Left lung (tissue), 10 donors: ENCODE measurements around the gene DCXR. TPM values are rescaled to one million over a fixed set of nuclear protein-coding genes. Genes with fewer than 3 reads are reported as not detected.

ENCODE experiments used
- ATAC-seq: fragments of 200-7000 bp; cut with Tn5 transposase; one replicate; pipeline ENCODE4 v1.9.1; 2020; ENCODE audit warnings: moderate library complexity
- DNase-seq, 4 donors: peaks; one replicate each; pipeline ENCODE4 v3.0.0-alpha.2; 2013 to 2020
- H3K27ac ChIP-seq, 2 donors: fragments of 200-600 bp; sonication (generic) in 1 of 2; one replicate each; pipeline versions ENCODE4 v1.5.0 to v1.8.0; 2020 to 2021
- H3K27me3 ChIP-seq, 2 donors: fragments of 200-600 bp; sonication (generic) in 1 of 2; one replicate each; pipeline versions ENCODE4 v1.5.0 to v1.8.0; 2020 to 2021
- H3K36me3 ChIP-seq, 2 donors: fragments of 200-600 bp; sonication (generic) in 1 of 2; one replicate each; pipeline versions ENCODE4 v1.5.0 to v1.8.0; 2020 to 2021
- H3K4me1 ChIP-seq, 2 donors: fragments of 200-600 bp; one replicate each; pipeline ENCODE4 v1.8.0; 2021
- H3K4me3 ChIP-seq, 2 donors: fragments of 200-600 bp; sonication (generic) in 1 of 2; one replicate each; pipeline versions ENCODE4 v1.5.0 to v1.8.0; 2020 to 2021; ENCODE audit warnings: mild to moderate bottlenecking in 1 of 2
- H3K9me3 ChIP-seq, 2 donors: fragments of 200-600 bp; sonication (generic) in 1 of 2; one replicate each; pipeline versions ENCODE4 v1.5.0 to v1.8.0; 2020 to 2021
- intact Hi-C, 2 donors: fragments of 100-400 bp; cut with DNase I; formaldehyde crosslinking; loops; one replicate each; pipeline versions ENCODE4 v1.11.2 to v1.14.2; 2022
- polyA plus RNA-seq, 6 donors: library from polyadenylated mRNA; unstranded; fragments of 120-200 nt; gene quantifications; one replicate each; pipeline ENCODE4 v1.2.1, GENCODE V29; 2013; ENCODE audit not compliant: insufficient read length in 6 of 6
- total RNA-seq, 2 donors: library from RNA; stranded (reverse); fragmentation: NEBNext Ultra II Directional; extraction: Animal tissue kit (Norgen Biotek cat#: 25700); gene quantifications; one replicate each; pipeline ENCODE4 v1.2.1, GENCODE V29; 2021
- TF ChIP-seq, protein P1 (sequence below), 2 donors: fragments of 200-600 bp; sonication (generic) in 1 of 2; IDR thresholded peaks; one replicate each; pipeline versions ENCODE4 v1.5.0 to v1.8.0; 2021; ENCODE audit warnings: antibody characterized with exemption in 2 of 2
- donor health status: DM: no; HTN: yes; CAD: no.
- donor health status: DM: no; HTN: no; CAD: no.

DCXR gene
- total and polyA plus RNA-seq, 8 donors: 56.0 to 152 (median 79.4) TPM

DNA sequence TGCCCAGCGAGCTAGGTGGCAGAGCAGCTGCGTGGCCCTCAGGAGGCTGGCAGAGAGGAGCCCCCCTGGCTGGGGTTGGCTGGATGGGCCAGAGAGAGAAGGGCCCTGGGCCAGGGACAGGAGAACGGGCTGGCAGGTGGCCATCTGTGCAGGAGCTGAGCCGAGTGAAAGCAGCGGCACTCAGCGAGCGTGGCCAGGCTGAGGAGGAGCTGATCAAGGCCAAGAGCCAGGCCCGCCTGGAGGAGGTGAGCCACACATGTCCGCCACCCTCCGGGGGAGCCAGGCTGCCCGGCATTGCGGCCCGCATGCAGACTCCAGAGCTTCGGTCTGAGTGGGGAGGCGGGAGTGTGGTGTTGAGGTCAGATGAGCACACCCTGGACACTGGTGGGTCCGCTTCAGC is 8.1 kb downstream of the DCXR start:
- Histone ChIP-seq H3K27ac (no peak overlapping the region), H3K9me3 (no peaks in the 10 kb centered on the region), H3K4me3 (no peak overlapping the region), H3K27me3 (peaks cover 0 to 12% of the 10 kb centered on the region in 2 donors), H3K36me3 (peaks cover 0 to 13% of the 10 kb centered on the region in 2 donors), H3K4me1 (peaks cover 5 to 32% of the 10 kb centered on the region in 2 donors)
- TF ChIP-seq, protein P1, sequence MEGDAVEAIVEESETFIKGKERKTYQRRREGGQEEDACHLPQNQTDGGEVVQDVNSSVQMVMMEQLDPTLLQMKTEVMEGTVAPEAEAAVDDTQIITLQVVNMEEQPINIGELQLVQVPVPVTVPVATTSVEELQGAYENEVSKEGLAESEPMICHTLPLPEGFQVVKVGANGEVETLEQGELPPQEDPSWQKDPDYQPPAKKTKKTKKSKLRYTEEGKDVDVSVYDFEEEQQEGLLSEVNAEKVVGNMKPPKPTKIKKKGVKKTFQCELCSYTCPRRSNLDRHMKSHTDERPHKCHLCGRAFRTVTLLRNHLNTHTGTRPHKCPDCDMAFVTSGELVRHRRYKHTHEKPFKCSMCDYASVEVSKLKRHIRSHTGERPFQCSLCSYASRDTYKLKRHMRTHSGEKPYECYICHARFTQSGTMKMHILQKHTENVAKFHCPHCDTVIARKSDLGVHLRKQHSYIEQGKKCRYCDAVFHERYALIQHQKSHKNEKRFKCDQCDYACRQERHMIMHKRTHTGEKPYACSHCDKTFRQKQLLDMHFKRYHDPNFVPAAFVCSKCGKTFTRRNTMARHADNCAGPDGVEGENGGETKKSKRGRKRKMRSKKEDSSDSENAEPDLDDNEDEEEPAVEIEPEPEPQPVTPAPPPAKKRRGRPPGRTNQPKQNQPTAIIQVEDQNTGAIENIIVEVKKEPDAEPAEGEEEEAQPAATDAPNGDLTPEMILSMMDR (IDR thresholded peaks at IDR 0.05): no peak
- intact Hi-C loops: no loop called here
- ATAC-seq (no peak), DNase-seq (no peak)

DNA sequence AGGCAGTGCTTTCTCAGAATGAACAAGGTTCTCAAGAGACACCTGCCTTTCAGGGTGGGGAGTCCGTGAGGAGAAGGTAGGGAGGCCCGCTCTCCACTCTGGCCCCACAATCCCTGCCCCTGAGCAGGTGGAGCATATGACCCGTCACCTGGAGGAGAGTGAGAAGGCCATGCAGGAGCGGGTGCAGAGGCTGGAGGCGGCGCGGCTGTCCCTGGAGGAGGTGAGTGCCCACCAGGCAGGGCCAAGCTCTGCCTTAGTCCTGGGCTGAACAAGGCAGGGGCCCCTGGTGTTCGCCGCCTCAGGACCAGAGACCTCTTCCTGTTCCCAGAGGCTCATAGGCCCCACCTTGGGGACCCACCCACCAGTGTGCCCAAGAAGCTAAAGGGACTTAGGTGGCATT is 8.5 kb downstream of the DCXR start:
- Histone ChIP-seq H3K27ac (no peak overlapping the region), H3K27me3 (peaks cover 0 to 12% of the 10 kb centered on the region in 2 donors), H3K36me3 (peaks cover 0 to 13% of the 10 kb centered on the region in 2 donors), H3K4me3 (no peak overlapping the region), H3K4me1 (peaks cover 9 to 36% of the 10 kb centered on the region in 2 donors), H3K9me3 (no peaks in the 10 kb centered on the region)
- ATAC-seq (no peak), DNase-seq (no peak)
- intact Hi-C loops: no loop called here
- TF ChIP-seq, protein P1 (IDR thresholded peaks at IDR 0.05): no peak

DNA sequence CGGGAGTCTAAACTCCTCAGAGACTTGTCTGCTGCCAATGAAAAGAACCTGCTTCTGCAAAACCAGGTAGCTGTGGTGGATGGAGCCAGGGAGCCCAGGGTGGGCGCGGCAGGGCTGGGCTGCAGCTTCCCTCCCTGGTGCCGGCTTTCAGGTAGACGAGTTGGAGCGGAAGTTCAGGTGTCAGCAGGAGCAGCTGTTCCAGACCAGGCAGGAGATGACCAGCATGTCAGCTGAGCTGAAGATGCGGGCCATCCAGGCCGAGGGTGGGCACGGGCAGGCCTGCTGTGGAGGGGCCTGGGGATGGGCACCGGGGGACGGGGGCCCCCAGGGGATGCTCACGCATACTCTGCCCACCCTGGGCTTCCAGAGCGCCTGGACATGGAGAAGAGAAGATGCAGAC is 9.3 kb downstream of the DCXR start:
- Histone ChIP-seq H3K36me3 (peaks cover 0 to 13% of the 10 kb centered on the region in 2 donors), H3K27me3 (peaks cover 0 to 12% of the 10 kb centered on the region in 2 donors), H3K4me3 (no peak overlapping the region), H3K9me3 (no peaks in the 10 kb centered on the region), H3K27ac (no peak overlapping the region), H3K4me1 (peaks cover 14 to 43% of the 10 kb centered on the region in 2 donors)
- DNase-seq (no peak), ATAC-seq (no peak)
- intact Hi-C loops: no loop called here
- TF ChIP-seq, protein P1 (IDR thresholded peaks at IDR 0.05): no peak

DNA sequence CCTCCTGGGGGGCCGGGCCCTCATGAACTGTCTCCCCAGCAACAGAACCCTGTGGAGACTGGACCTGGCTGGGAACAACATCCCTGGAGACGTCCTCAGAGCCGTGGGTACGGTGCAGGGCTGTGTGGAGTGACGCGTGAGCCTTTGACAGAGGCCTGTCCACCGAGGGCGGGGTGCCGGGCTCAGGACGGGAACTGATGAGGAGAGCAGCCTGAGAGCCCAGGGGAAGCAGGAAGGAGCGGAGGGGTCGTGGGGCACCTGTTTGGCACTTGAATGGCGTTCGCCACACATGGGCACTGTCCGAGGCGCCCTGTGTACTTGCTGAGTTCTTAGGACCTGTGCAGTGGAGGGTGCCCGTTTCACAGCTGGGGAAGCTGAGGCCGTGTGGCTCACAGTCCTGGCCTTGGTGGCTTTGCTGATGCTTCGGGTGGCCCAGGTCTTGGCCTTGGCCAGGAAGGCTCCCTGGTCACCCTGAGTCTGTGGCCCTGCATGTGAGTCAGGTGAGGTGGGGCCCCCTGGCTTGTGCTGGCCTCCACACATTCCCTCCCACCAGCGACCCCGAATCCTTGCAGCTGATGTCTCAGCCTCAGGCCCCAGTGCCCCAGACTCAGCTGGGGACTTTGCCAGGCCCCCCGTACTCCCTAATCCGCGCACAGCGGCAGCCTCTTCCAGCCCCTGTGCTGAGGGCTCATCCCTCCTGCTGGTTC is 11.9 kb downstream of the DCXR start:
- Histone ChIP-seq H3K27ac (no peak overlapping the region), H3K4me3 (no peak overlapping the region), H3K4me1 (peaks cover 30 to 41% of the 10 kb centered on the region in 2 donors), H3K36me3 (peaks cover 0 to 13% of the 10 kb centered on the region in 2 donors), H3K27me3 (no peaks in the 10 kb centered on the region), H3K9me3 (no peaks in the 10 kb centered on the region)
- DNase-seq (no peak), ATAC-seq (no peak)
- TF ChIP-seq, protein P1 (IDR thresholded peaks at IDR 0.05): no peak
- intact Hi-C loops: no loop called here

DNA sequence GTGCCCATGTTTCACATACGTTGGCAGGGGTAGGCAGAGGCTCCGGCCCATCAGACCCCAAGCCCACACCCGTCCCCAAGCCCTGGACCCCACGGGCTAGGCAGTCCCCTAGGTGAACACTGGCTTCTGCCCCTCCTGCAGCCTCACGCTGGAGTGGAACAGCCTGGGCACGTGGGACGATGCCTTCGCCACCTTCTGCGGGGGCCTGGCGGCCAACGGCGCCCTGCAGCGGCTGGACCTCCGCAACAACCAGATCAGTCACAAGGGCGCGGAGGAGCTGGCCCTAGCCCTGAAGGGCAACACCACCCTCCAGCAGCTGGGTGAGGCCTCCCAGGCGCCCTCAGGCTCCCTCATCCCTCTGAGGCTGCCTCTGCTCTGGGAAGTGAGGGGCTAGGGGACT is 12.6 kb downstream of the DCXR start:
- Histone ChIP-seq H3K9me3 (no peaks in the 10 kb centered on the region), H3K27ac (no peak overlapping the region)
- no peak for ATAC-seq

More for the DNA sequence above, 12.6 kb downstream of the DCXR start:
- no peaks in the 10 kb centered on the region for H3K27me3 ChIP-seq
- TF ChIP-seq, protein P1 (IDR thresholded peaks at IDR 0.05): no peak
- H3K4me1 ChIP-seq: peaks cover 25 to 39% of the 10 kb centered on the region in 2 donors
- no peak overlapping the region for H3K4me3 ChIP-seq
- peaks cover 0 to 13% of the 10 kb centered on the region in 2 donors for H3K36me3 ChIP-seq
- intact Hi-C loops: no loop called here
- no peak for DNase-seq
